Activated CD4-positive, alpha-beta T cell treated with anti-CD3 and anti-CD28 coated beads for 36 hours (primary cell): ENCODE measurements around the gene ZNF581. TPM values are rescaled to one million over a fixed set of nuclear protein-coding genes. Genes with fewer than 3 reads are reported as not detected.

ENCODE experiments used
- ATAC-seq: fragments of 200-7000 bp; cut with Tn5 transposase; one replicate; pipeline ENCODE4 v1.10.0; 2021; ENCODE audit warnings: mild to moderate bottlenecking, moderate library complexity
- CTCF ChIA-PET: fragments of 350-600 bp; sonication (Branson Sonifier 250); formaldehyde crosslinking; loops from one replicate; lab custom pipeline; 2021; ENCODE audit warnings: antibody characterized with exemption; lab: Charles Lee
- POLR2A ChIA-PET: fragments of 350-600 bp; sonication (Branson Sonifier 250); formaldehyde crosslinking; loops from one replicate; lab custom pipeline; 2021; ENCODE audit warnings: antibody characterized with exemption, inconsistent platforms; lab: Charles Lee
- DNase-seq: peaks from one replicate; pipeline ENCODE4 v3.0.0-alpha.2; 2020
- H3K27ac Mint-ChIP-seq: one replicate; pipeline ENCODE4 v1.8.0; 2021; ENCODE audit warnings: mixed read lengths
- H3K27me3 Mint-ChIP-seq: one replicate; pipeline ENCODE4 v1.8.0; 2021; ENCODE audit warnings: mixed read lengths
- H3K36me3 Mint-ChIP-seq: one replicate; pipeline ENCODE4 v1.8.0; 2021; ENCODE audit warnings: low read depth, mixed read lengths
- H3K4me1 Mint-ChIP-seq: one replicate; pipeline ENCODE4 v1.8.0; 2021; ENCODE audit warnings: mixed read lengths
- H3K4me3 Mint-ChIP-seq: one replicate; pipeline ENCODE4 v1.8.0; 2021; ENCODE audit warnings: mild to moderate bottlenecking, moderate library complexity, mixed read lengths
- H3K9me3 Mint-ChIP-seq: one replicate; pipeline ENCODE4 v1.8.0; 2021; ENCODE audit warnings: low read depth, mixed read lengths
- intact Hi-C, 2 experiments: fragments of 100-400 bp; cut with DNase I in 1 of 2; cut with micrococcal nuclease in 1 of 2; formaldehyde crosslinking; loops; one replicate each; pipeline versions ENCODE4 v1.14.2 to v1.15.1; 2022 to 2024; cut with DNase I, micrococcal nuclease
- total RNA-seq, 2 experiments: library from RNA; stranded (reverse); gene quantifications; one replicate each; pipeline ENCODE4 v1.2.3, GENCODE V29; 2021

The ZNF581 gene
- total RNA-seq, 2 experiments from 2014 or later, result 18.9 to 26.9 TPM

DNA sequence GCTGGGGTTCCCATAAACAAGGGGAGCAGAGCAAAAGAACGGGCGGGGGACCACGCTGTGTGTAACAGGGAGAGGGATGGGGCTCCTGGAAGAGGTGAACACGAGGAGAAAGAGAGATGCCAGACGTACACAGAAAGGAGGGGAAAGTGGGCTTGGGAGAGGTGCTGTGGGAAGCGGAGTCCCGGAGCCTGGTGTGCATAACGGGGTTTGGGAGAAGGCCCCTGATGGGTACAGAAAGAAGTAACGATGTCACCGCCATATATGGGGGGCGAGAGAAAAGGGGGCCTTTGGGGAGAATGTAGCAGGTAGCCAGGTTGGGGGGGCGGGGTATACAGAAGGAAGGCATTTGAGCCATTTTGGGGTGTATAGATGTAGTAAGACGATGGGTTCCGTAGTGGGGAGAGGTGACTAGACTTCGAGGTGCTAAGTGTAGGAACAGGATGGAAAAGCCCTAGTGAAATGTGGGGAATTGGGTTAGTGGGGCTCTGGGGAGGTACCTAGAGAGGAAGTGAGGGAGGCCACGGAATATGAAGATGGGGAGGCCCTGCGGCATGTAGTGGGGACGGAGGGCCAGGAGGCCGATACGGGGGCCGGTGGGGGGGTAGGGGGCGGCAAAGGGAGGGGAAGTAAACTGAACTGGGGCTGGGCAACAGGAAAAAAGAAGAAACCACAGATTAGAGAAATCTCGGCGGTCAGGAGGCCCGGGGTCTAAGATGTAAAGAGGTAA lies 1.9 kb upstream of the ZNF581 start:
- ChIA-PET POLR2A (interaction anchor here (0.5 to 1.7 kb wide), 2 partner anchors 16 to 302 kb away, joined by 4 read pairs; partner anchors contain the start of gene KMT5C), CTCF (interaction anchor here (1.3 to 1.9 kb wide), 3 partner anchors 8 to 16 kb away, joined by 3 to 16 read pairs (median 10); partner anchors contain the start of gene U2AF2)
- Mint-ChIP-seq H3K4me3 (peak overlapping the region; percentile 93), H3K27me3 (no peaks in the 10 kb centered on the region), H3K9me3 (no peaks in the 10 kb centered on the region), H3K27ac (peak overlapping the region; percentile 94), H3K4me1 (peaks cover 53% of the 10 kb centered on the region), H3K36me3 (peaks cover 47% of the 10 kb centered on the region)
- DNase-seq (peak; percentile 55), ATAC-seq (peak; percentile 6)
- intact Hi-C loops, result loop anchor here (5.0 kb wide), 6 partner anchors 34 to 1179 kb away; partner anchors contain the start of genes PPP6R1 (in 2 of the 2), KMT5C (in 1 of the 2), LENG9 (in 1 of the 2) and PPP1R12C (in 1 of the 2)

DNA sequence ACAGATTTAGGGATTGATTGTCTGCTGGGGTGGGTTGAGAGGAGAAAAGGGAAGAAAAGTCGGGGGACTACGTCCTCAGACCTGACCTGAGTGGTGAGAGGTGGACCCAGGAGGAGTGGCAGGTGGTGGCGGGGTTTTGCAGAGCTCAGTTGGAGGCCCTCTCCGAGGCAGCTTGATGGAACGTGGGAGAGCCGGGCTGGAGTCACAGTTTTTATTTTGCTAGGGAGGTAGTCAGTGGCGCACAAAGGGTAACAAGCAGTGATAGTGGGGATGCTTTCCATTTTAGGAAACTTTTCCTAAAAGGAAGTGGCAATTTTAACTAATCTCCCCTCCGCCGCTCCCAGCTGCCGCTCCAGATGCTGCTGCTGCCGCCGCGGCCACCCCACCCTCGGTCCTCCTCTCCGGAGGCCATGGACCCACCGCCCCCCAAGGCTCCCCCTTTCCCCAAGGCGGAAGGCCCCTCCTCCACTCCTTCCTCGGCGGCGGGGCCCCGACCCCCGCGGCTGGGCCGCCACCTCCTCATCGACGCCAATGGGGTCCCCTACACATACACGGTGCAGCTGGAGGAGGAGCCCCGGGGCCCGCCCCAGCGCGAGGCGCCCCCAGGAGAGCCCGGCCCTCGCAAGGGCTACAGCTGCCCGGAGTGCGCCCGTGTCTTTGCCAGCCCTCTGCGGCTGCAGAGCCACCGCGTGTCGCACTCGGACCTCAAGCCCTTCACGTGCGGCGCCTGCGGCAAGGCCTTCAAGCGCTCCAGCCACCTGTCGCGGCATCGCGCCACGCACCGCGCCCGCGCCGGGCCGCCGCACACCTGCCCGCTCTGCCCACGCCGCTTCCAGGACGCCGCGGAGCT lies 1.1 kb upstream of the ZNF581 start:
- intact Hi-C loops, result loop anchor here (1.0 to 5.0 kb wide), 13 partner anchors 7 to 1180 kb away; partner anchors contain the start of genes PPP6R1 (in 2 of the 2), EPN1 (in 1 of the 2), FIZ1 (in 1 of the 2) and KMT5C (in 1 of the 2)
- DNase-seq, result peak; percentile 62
- H3K27me3 Mint-ChIP-seq, result no peaks in the 10 kb centered on the region
- peak overlapping the region; percentile 99 for H3K27ac Mint-ChIP-seq
- H3K4me1 Mint-ChIP-seq, result peaks cover 51% of the 10 kb centered on the region
- ATAC-seq, result no peak
- POLR2A ChIA-PET, result interaction anchor here (0.5 to 1.7 kb wide), 4 partner anchors 9 to 303 kb away, joined by 3 to 5 read pairs (median 4); partner anchors contain the start of genes KMT5C and U2AF2
- no peaks in the 10 kb centered on the region for H3K9me3 Mint-ChIP-seq
- peaks cover 55% of the 10 kb centered on the region for H3K36me3 Mint-ChIP-seq
- CTCF ChIA-PET, result interaction anchor here (1.2 to 1.9 kb wide), 4 partner anchors 9 to 15 kb away, joined by 3 to 16 read pairs (median 8); partner anchors contain the start of gene U2AF2
- H3K4me3 Mint-ChIP-seq, result peak overlapping the region; percentile 93

GRCh38 chr19:55643887-55644176 lies 383 bp downstream of the ZNF581 start:
- CTCF ChIA-PET, result interaction anchor here (1.5 kb wide), 1 partner anchor 9 kb away, joined by 3 read pairs; no protein-coding TSS in a partner anchor

DNA sequence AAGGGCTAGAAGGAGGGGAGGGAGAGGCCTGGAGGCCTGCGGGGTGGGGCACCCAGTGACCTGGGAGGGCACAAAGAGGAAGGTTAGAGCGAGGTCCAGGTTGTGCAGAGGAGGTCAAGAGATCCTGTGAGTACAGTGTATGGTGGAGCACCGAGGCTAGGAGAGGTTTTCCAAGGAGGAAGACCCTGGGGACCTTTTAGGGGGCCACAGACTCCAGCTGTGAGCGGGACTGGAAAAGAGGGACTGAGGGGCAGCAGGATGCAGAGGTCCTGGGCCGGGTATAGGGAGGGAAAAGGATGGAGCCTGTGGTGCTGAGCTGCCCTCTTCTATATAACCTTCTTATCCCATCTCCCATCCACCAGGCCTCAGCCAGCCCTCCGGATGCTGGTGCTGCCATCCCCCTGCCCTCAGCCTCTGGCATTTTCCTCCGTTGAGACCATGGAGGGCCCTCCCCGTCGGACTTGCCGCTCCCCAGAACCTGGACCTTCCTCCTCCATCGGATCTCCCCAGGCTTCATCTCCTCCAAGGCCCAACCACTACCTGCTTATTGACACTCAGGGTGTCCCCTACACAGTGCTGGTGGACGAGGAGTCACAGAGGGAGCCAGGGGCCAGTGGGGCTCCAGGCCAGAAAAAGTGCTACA lies 863 bp downstream of the ZNF581 start:
- Mint-ChIP-seq H3K36me3 (peaks cover 42% of the 10 kb centered on the region), H3K27ac (peak overlapping the region; percentile 91), H3K4me3 (peak overlapping the region; percentile 93), H3K9me3 (no peaks in the 10 kb centered on the region), H3K4me1 (peaks cover 44% of the 10 kb centered on the region), H3K27me3 (no peaks in the 10 kb centered on the region)
- intact Hi-C loops, result loop anchor here (5.0 kb wide), 6 partner anchors 37 to 1182 kb away; partner anchors contain the start of genes PPP6R1 (in 2 of the 2), KMT5C (in 1 of the 2), LENG9 (in 1 of the 2) and PPP1R12C (in 1 of the 2)
- ATAC-seq, result no peak
- POLR2A ChIA-PET, result no interaction called here
- CTCF ChIA-PET, result interaction anchor here (1.5 kb wide), 1 partner anchor 9 kb away, joined by 3 read pairs; no protein-coding TSS in a partner anchor
- no peak for DNase-seq

More at GRCh38 chr19:55643887-55644176, 383 bp downstream of the ZNF581 start:
- ATAC-seq (no peak), DNase-seq (no peak)
- peaks cover 47% of the 10 kb centered on the region for H3K4me1 Mint-ChIP-seq
- POLR2A ChIA-PET, result no interaction called here
- no peaks in the 10 kb centered on the region for H3K9me3 Mint-ChIP-seq
- no peaks in the 10 kb centered on the region for H3K27me3 Mint-ChIP-seq
- peak overlapping the region; percentile 91 for H3K27ac Mint-ChIP-seq
- peaks cover 46% of the 10 kb centered on the region for H3K36me3 Mint-ChIP-seq
- intact Hi-C loops, result loop anchor here (1.0 to 5.0 kb wide), 13 partner anchors 9 to 1182 kb away; partner anchors contain the start of genes PPP6R1 (in 2 of the 2), EPN1 (in 1 of the 2), FIZ1 (in 1 of the 2) and KMT5C (in 1 of the 2)
- peak overlapping the region; percentile 93 for H3K4me3 Mint-ChIP-seq

- POLR2A ChIA-PET, result interaction anchor here (0.6 to 1.3 kb wide), 2 partner anchors 9 to 385 kb away, joined by 4 to 7 read pairs; partner anchors contain the start of gene U2AF2
- DNase-seq, result peak; percentile 5
These were observed 1.5 kb downstream of the ZNF581 start for GRCh38 chr19:55644842-55645511.

GRCh38 chr19:55645512-55645881 lies 2.0 kb downstream of the ZNF581 start:
- DNase-seq, result no peak
- Mint-ChIP-seq H3K9me3 (no peaks in the 10 kb centered on the region), H3K27ac (peak overlapping the region; percentile 25), H3K4me1 (peaks cover 45% of the 10 kb centered on the region), H3K4me3 (peak overlapping the region; percentile 58), H3K27me3 (no peaks in the 10 kb centered on the region), H3K36me3 (peaks cover 40% of the 10 kb centered on the region)
- intact Hi-C loops, result no loop called here
- ChIA-PET CTCF (interaction anchor here (0.7 to 2.0 kb wide), 3 partner anchors 9 to 142 kb away, joined by 3 to 11 read pairs (median 5); partner anchors contain the start of gene U2AF2), POLR2A (interaction anchor here (0.6 to 1.3 kb wide), 2 partner anchors 9 to 386 kb away, joined by 4 to 7 read pairs; partner anchors contain the start of gene U2AF2)
- no peak for ATAC-seq

More at GRCh38 chr19:55644842-55645511, 1.5 kb downstream of the ZNF581 start:
- Mint-ChIP-seq H3K27me3 (no peaks in the 10 kb centered on the region), H3K4me1 (peaks cover 45% of the 10 kb centered on the region), H3K36me3 (peaks cover 44% of the 10 kb centered on the region), H3K4me3 (peak overlapping the region; percentile 93), H3K9me3 (no peaks in the 10 kb centered on the region), H3K27ac (peak overlapping the region; percentile 91)
- CTCF ChIA-PET, result interaction anchor here (1.1 to 2.0 kb wide), 3 partner anchors 8 to 10 kb away, joined by 3 to 11 read pairs (median 5); partner anchors contain the start of gene U2AF2
- intact Hi-C loops, result loop anchor here (5.0 kb wide), 6 partner anchors 38 to 1183 kb away; partner anchors contain the start of genes PPP6R1 (in 2 of the 2), KMT5C (in 1 of the 2), LENG9 (in 1 of the 2) and PPP1R12C (in 1 of the 2)
- ATAC-seq, result no peak

GRCh38 chr19:55646889-55647731 lies 3.7 kb downstream of the ZNF581 start:
- Mint-ChIP-seq H3K9me3 (no peaks in the 10 kb centered on the region), H3K4me3 (peak overlapping the region; percentile 74), H3K36me3 (peaks cover 37% of the 10 kb centered on the region), H3K27ac (peak overlapping the region; percentile 82), H3K27me3 (no peaks in the 10 kb centered on the region), H3K4me1 (peaks cover 49% of the 10 kb centered on the region)
- ChIA-PET POLR2A (interaction anchor here (1.0 to 1.6 kb wide), 2 partner anchors 14 to 48 kb away, joined by 3 to 4 read pairs; partner anchors contain the start of gene FIZ1), CTCF (interaction anchor here (0.6 to 2.0 kb wide), 7 partner anchors 8 to 170 kb away, joined by 3 to 9 read pairs (median 4); no protein-coding TSS in a partner anchor)
- DNase-seq (no peak), ATAC-seq (no peak)
- intact Hi-C loops, result no loop called here

- intact Hi-C loops, result no loop called here
- peak within 1 kb of the TSS; percentile 74 for H3K4me3 Mint-ChIP-seq
These were observed 4.5 kb downstream of the ZNF581 start, which contains the start of gene CCDC106 for GRCh38 chr19:55647732-55648584. Gene CCDC106 (plus strand): TSS chr19:55648212. CDS start chr19:55649047, 835 bp downstream.

More at GRCh38 chr19:55647732-55648584, 4.5 kb downstream of the ZNF581 start, which contains the start of gene CCDC106:
- Mint-ChIP-seq H3K9me3 (no peaks in the 10 kb centered on the region), H3K4me1 (peaks cover 49% of the 10 kb centered on the region), H3K27me3 (no peaks in the 10 kb centered on the region), H3K36me3 (peaks cover 34% of the 10 kb centered on the region), H3K27ac (peak within 1 kb of the TSS; percentile 82)
- DNase-seq, result peak; percentile 60
- ChIA-PET POLR2A (interaction anchor here (1.0 to 1.6 kb wide), 2 partner anchors 15 to 49 kb away, joined by 3 to 4 read pairs; partner anchors contain the start of gene FIZ1), CTCF (interaction anchor here (0.7 to 1.4 kb wide), 5 partner anchors 9 to 28 kb away, joined by 3 to 9 read pairs (median 4); no protein-coding TSS in a partner anchor)
- no peak for ATAC-seq
